Keratinocyte (primary cell): ENCODE measurements around the gene PACS2.

Experiments
- EZH2 ChIP-seq: IDR thresholded peaks from one replicate; pipeline ENCODE4 v1.6.1; 2012; ENCODE audit warnings: inconsistent platforms, mild to moderate bottlenecking, low read length, moderate library complexity
- TF ChIP-seq, protein P1 (sequence below), 3 experiments: IDR thresholded peaks in 1 of 3; conservative IDR thresholded peaks in 1 of 3; optimal IDR thresholded peaks in 1 of 3; 2 replicates in 2 of 3; 3 replicates in 1 of 3; pipeline versions ENCODE3 to v1.5.1; 2011; ENCODE audit warnings: low read length in 3 of 3, mild to moderate bottlenecking in 3 of 3, moderate library complexity in 2 of 3, control low read depth in 1 of 3, inconsistent platforms in 1 of 3; ENCODE audit not compliant: insufficient read depth in 2 of 3; ENCODE audit errors: extremely low read depth in 1 of 3

DNA sequence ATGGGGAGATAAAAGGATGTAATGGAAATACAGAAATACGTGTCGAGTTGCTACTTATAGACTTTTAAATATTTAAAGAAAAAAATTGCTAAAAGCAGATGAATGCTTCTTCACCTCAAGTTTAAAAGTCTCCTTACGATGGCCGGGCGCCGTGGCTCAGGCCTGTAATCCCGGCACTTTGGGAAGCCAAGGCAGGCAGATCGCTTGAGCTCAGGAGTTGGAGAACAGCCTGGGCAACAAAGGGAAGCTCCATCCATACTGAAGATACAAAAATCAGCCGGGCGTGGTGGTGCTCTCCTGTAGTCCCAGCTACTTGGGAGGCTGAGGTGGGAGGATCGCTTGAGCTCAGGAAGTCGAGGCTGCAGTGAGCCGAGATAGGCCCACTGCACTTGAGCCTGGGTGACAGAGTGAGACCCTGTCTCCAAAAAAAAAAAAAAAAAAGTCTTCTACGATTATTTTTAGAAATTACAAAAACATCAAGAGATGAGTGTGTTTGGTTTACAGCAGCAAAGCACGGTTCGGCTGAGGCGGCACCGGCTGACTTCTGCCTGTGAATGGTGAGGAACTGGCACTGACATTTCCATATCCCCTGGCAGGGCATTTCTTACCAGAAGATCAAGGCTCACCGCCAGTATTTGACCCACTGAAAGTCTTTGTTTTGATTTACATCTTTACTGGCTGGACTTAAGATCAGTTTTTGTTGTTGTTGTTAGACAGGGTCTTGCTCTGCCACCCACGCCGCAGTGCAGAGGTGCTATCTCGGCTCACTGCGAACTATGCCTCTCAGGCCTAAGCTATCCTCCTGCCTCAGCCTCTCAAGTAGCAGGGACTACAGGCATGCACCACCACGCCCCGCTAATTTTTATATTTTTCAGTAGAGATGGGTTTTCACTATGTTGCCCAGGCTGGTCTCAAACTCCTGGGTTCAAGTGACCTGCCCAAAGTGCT is 101.2 kb downstream of the PACS2 start:
- TF ChIP-seq EZH2, result no peak
- TF ChIP-seq, protein P1, sequence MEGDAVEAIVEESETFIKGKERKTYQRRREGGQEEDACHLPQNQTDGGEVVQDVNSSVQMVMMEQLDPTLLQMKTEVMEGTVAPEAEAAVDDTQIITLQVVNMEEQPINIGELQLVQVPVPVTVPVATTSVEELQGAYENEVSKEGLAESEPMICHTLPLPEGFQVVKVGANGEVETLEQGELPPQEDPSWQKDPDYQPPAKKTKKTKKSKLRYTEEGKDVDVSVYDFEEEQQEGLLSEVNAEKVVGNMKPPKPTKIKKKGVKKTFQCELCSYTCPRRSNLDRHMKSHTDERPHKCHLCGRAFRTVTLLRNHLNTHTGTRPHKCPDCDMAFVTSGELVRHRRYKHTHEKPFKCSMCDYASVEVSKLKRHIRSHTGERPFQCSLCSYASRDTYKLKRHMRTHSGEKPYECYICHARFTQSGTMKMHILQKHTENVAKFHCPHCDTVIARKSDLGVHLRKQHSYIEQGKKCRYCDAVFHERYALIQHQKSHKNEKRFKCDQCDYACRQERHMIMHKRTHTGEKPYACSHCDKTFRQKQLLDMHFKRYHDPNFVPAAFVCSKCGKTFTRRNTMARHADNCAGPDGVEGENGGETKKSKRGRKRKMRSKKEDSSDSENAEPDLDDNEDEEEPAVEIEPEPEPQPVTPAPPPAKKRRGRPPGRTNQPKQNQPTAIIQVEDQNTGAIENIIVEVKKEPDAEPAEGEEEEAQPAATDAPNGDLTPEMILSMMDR (optimal IDR thresholded peaks at IDR 0.05 in 1 of 3, IDR thresholded peaks at IDR 0.05 in 1 of 3, conservative IDR thresholded peaks at IDR 0.05 in 1 of 3; ENCODE audit: extremely low read depth in 1 of 3, insufficient read depth in 2 of 3, low read length in 3 of 3), result no peak
